IMR-90 (cell line): ENCODE measurements around the gene PACS1. TPM values are rescaled to one million over a fixed set of nuclear protein-coding genes. Genes with fewer than 3 reads are reported as not detected.

ENCODE experiments used
- ATAC-seq: fragments of 200-7000 bp; cut with Tn5 transposase; 2 replicates; pipeline ENCODE4 v1.9.1; 2020; ENCODE audit warnings: low read depth, mild to moderate bottlenecking, moderate library complexity
- BruUV-seq: library from RNA; stranded (reverse); fragments of 400-500 nt; replicated peaks from 2 replicates; lab custom pipeline; 2021; lab: Mats Ljungman, UMichigan
- CTCF ChIA-PET: fragments of 300-600 bp; formaldehyde crosslinking; extraction: SDS; loops from one replicate; lab custom pipeline; 2021; ENCODE audit warnings: antibody characterized with exemption; lab: Yijun Ruan, JAX
- POLR2A ChIA-PET: fragments of 300-600 bp; sonication (Branson Sonifier 250); formaldehyde crosslinking; loops from one replicate; lab custom pipeline; 2022; ENCODE audit warnings: antibody characterized with exemption; ENCODE audit not compliant: unreplicated experiment; lab: Charles Lee
- DNase-seq: peaks from one replicate; pipeline ENCODE4 v3.0.0; 2013
- H2AFZ ChIP-seq: replicated peaks from 2 replicates; pipeline ENCODE3; 2013; ENCODE audit warnings: low read length, mild to moderate bottlenecking; ENCODE audit not compliant: poor library complexity
- H2AK5ac ChIP-seq: 2 replicates; pipeline ENCODE4 v1.6.1; 2013; ENCODE audit warnings: low read depth, low read length, inconsistent platforms
- H2AK9ac ChIP-seq: replicated peaks from 2 replicates; pipeline ENCODE3; 2013; ENCODE audit warnings: mild to moderate bottlenecking, low read depth, low read length, moderate library complexity; ENCODE audit not compliant: poor library complexity
- H2BK120ac ChIP-seq: 2 replicates; pipeline ENCODE4 v1.6.1; 2013; ENCODE audit warnings: low read depth, low read length, inconsistent platforms
- H2BK15ac ChIP-seq: 3 replicates; pipeline ENCODE4 v1.6.1; 2013; ENCODE audit warnings: low read depth, low read length, inconsistent platforms
- H2BK20ac ChIP-seq: 2 replicates; pipeline ENCODE4 v1.6.1; 2013; ENCODE audit warnings: low read depth, mild to moderate bottlenecking, inconsistent platforms, low read length, moderate library complexity
- H2BK5ac ChIP-seq: 2 replicates; pipeline ENCODE4 v1.6.1; 2013; ENCODE audit warnings: mild to moderate bottlenecking, low read depth, low read length, inconsistent platforms; ENCODE audit not compliant: poor library complexity, severe bottlenecking
- H3K14ac ChIP-seq: replicated peaks from 2 replicates; pipeline ENCODE4 v1.6.1; 2013; ENCODE audit warnings: low read depth, low read length, inconsistent platforms
- H3K18ac ChIP-seq: 2 replicates; pipeline ENCODE4 v1.6.1; 2013; ENCODE audit warnings: low read depth, low read length, control low read depth
- H3K23ac ChIP-seq: 2 replicates; pipeline ENCODE4 v1.6.1; 2013; ENCODE audit warnings: low read depth, low read length, inconsistent platforms
- H3K27ac ChIP-seq: 2 replicates; pipeline ENCODE4 v1.5.1; 2013; ENCODE audit warnings: mild to moderate bottlenecking, control low read depth, low read length; ENCODE audit not compliant: insufficient read depth
- H3K27me3 ChIP-seq: 2 replicates; pipeline ENCODE4 v1.6.1; 2013; ENCODE audit warnings: low read length; ENCODE audit not compliant: control insufficient read depth, insufficient read depth
- H3K36me3 ChIP-seq: 2 replicates; pipeline ENCODE4 v1.6.1; 2013; ENCODE audit warnings: low read length, mixed read lengths; ENCODE audit not compliant: control insufficient read depth, insufficient read depth
- H3K4ac ChIP-seq: 2 replicates; pipeline ENCODE4 v1.6.1; 2013; ENCODE audit warnings: low read depth, low read length, inconsistent platforms
- H3K4me1 ChIP-seq: 2 replicates; pipeline ENCODE4 v1.6.1; 2013; ENCODE audit warnings: low read length, mixed read lengths; ENCODE audit not compliant: control insufficient read depth, insufficient read depth
- H3K4me2 ChIP-seq: 2 replicates; pipeline ENCODE4 v1.6.1; 2013; ENCODE audit warnings: low read depth, mild to moderate bottlenecking, control low read depth, low read length, moderate library complexity
- H3K4me3 ChIP-seq: 2 replicates; pipeline ENCODE4 v1.5.1; 2013; ENCODE audit warnings: low read depth, mild to moderate bottlenecking, control low read depth, low read length, moderate library complexity; ENCODE audit not compliant: insufficient read depth
- H3K56ac ChIP-seq: 2 replicates; pipeline ENCODE4 v1.6.1; 2013; ENCODE audit warnings: low read length, inconsistent platforms; ENCODE audit not compliant: insufficient read depth; ENCODE audit errors: extremely low read depth
- H3K79me1 ChIP-seq, 2 experiments: 2 replicates each; pipeline ENCODE4 v1.6.1; 2013; ENCODE audit warnings: low read length in 2 of 2, inconsistent platforms in 1 of 2, low read depth in 1 of 2
- H3K9ac ChIP-seq: 2 replicates; pipeline ENCODE4 v1.6.1; 2013; ENCODE audit warnings: low read depth, low read length, control low read depth
- H3K9me1 ChIP-seq: 2 replicates; pipeline ENCODE4 v1.6.1; 2013; ENCODE audit warnings: low read length, inconsistent platforms; ENCODE audit not compliant: insufficient read depth
- H3K9me3 ChIP-seq: 2 replicates; pipeline ENCODE4 v1.6.1; 2013; ENCODE audit warnings: low read length; ENCODE audit not compliant: control insufficient read depth, insufficient read depth
- H4K20me1 ChIP-seq: 2 replicates; pipeline ENCODE4 v1.6.1; 2013; ENCODE audit warnings: low read length, inconsistent platforms; ENCODE audit not compliant: insufficient read depth
- H4K5ac ChIP-seq: 2 replicates; pipeline ENCODE4 v1.6.1; 2013; ENCODE audit warnings: mild to moderate bottlenecking, low read depth, low read length, control low read depth
- H4K8ac ChIP-seq, 2 experiments: 2 replicates each; pipeline ENCODE4 v1.6.1; 2013; ENCODE audit warnings: low read depth in 2 of 2, low read length in 2 of 2, control low read depth in 1 of 2, inconsistent platforms in 1 of 2
- H4K91ac ChIP-seq: 2 replicates; pipeline ENCODE4 v1.6.1; 2013; ENCODE audit warnings: low read depth, low read length, inconsistent platforms; ENCODE audit not compliant: insufficient read depth
- BHLHE40 ChIP-seq: fragments of 150-350 bp; IDR thresholded peaks from 2 replicates; pipeline ENCODE4 v1.6.1; 2016; ENCODE audit warnings: mild to moderate bottlenecking, low read depth, low read length
- CEBPB ChIP-seq: IDR thresholded peaks from 2 replicates; pipeline ENCODE4 v1.6.1; 2012; ENCODE audit warnings: low read depth, low read length, improper control_type of control experiment
- CHD1 ChIP-seq: IDR thresholded peaks from 2 replicates; pipeline ENCODE4 v1.6.1; 2012; ENCODE audit warnings: low read depth, low read length, improper control_type of control experiment
- ELK1 ChIP-seq: fragments of 150-350 bp; IDR thresholded peaks from 2 replicates; pipeline ENCODE4 v1.6.1; 2016; ENCODE audit warnings: low read depth, mild to moderate bottlenecking, low read length, moderate library complexity, borderline replicate concordance
- FOS ChIP-seq: fragments of 150-350 bp; IDR thresholded peaks from 2 replicates; pipeline ENCODE4 v1.6.1; 2016; ENCODE audit warnings: low read depth, low read length
- MAFK ChIP-seq: IDR thresholded peaks from 2 replicates; pipeline ENCODE4 v1.6.1; 2012; ENCODE audit warnings: low read depth, low read length, improper control_type of control experiment
- MAZ ChIP-seq: IDR thresholded peaks from 2 replicates; pipeline ENCODE4 v1.6.1; 2012; ENCODE audit warnings: low read depth, mild to moderate bottlenecking, low read length, improper control_type of control experiment, moderate library complexity, borderline replicate concordance
- MXI1 ChIP-seq: IDR thresholded peaks from 2 replicates; pipeline ENCODE4 v1.6.1; 2012; ENCODE audit warnings: low read depth, mild to moderate bottlenecking, low read length, moderate library complexity, borderline replicate concordance
- NFE2L2 ChIP-seq: fragments of 150-350 bp; IDR thresholded peaks from 2 replicates; pipeline ENCODE4 v1.6.1; 2016; ENCODE audit warnings: low read depth, mild to moderate bottlenecking, low read length
- POLR2A ChIP-seq: IDR thresholded peaks from 2 replicates; pipeline ENCODE4 v1.6.1; 2012; ENCODE audit warnings: mild to moderate bottlenecking, low read depth, low read length
- RAD21 ChIP-seq: IDR thresholded peaks from 2 replicates; pipeline ENCODE4 v1.6.1; 2012; ENCODE audit warnings: low read length, improper control_type of control experiment
- RCOR1 ChIP-seq: IDR thresholded peaks from 2 replicates; pipeline ENCODE4 v1.6.1; 2012; ENCODE audit warnings: mild to moderate bottlenecking, low read length, improper control_type of control experiment; ENCODE audit not compliant: insufficient replicate concordance
- RFX5 ChIP-seq: IDR thresholded peaks from 2 replicates; pipeline ENCODE4 v1.8.0; 2012; ENCODE audit warnings: low read depth, mild to moderate bottlenecking, low read length, moderate library complexity
- SMC3 ChIP-seq: fragments of 150-350 bp; IDR thresholded peaks from 2 replicates; pipeline ENCODE4 v1.6.1; 2016; ENCODE audit warnings: low read depth, mild to moderate bottlenecking, antibody characterized with exemption, low read length, moderate library complexity
- WGBS, 2 experiments: methylation state at CpG; one replicate each; pipeline versions ENCODE4 v1.1.5 to v1.1.7; 2013; ENCODE audit warnings: missing lambda C conversion rate in 2 of 2; ENCODE audit not compliant: insufficient read length in 1 of 2; ENCODE audit errors: extremely low coverage in 2 of 2; 5-methylcytosine and 5-hydroxymethylcytosine counted together
- dilution Hi-C: fragments of 300-500 bp; cut with HindIII; formaldehyde crosslinking; loops from one replicate; pipeline ENCODE4 v1.14.3; 2018; ENCODE audit warnings: low sequenced_read_pairs; ENCODE audit not compliant: unreplicated experiment
- in situ Hi-C: fragments of 300-500 bp; cut with MboI; formaldehyde crosslinking; loops from 3 replicates; pipeline ENCODE4 v1.14.3; 2019; ENCODE audit warnings: low sequenced_read_pairs, inconsistent platforms, mixed read lengths
- intact Hi-C: fragments of 100-400 bp; cut with micrococcal nuclease; formaldehyde crosslinking; loops from 2 replicates; pipeline ENCODE4 v1.10.0; 2022
- polyA plus RNA-seq, 3 experiments: library from polyadenylated mRNA; depleted of rRNA; stranded (reverse); fragments of >200 nt; gene quantifications; 2 replicates each; pipeline ENCODE4 v1.2.3, GENCODE V29; 2012; ENCODE audit warnings: low replicate concordance in 1 of 3
- total RNA-seq: library from RNA; depleted of rRNA; stranded (reverse); fragments of >200 nt; gene quantifications from 2 replicates; pipeline ENCODE4 v1.2.3, GENCODE V29; 2012
- TF ChIP-seq, protein P1 (sequence below): fragments of 150-350 bp; IDR thresholded peaks from 2 replicates; pipeline ENCODE4 v1.6.1; 2017; ENCODE audit warnings: mild to moderate bottlenecking, antibody characterized with exemption, low read length, low read depth
- TF ChIP-seq, protein P2 (sequence below): conservative IDR thresholded peaks from 2 replicates; pipeline ENCODE4 v1.5.1; 2012; ENCODE audit warnings: mild to moderate bottlenecking, low read depth, low read length, improper control_type of control experiment

PACS1 gene
- total and polyA plus RNA-seq, 2 of the 4 experiments (the other 2 are of a cell fraction), result 7.3 to 32.0 TPM

GRCh38 chr11:66233301-66233700 is 163.2 kb downstream of the PACS1 start:
- H3K27ac ChIP-seq, result no peak overlapping the region
- H3K27me3 ChIP-seq, result no peaks in the 10 kb centered on the region
- CTCF ChIA-PET, result no interaction called here
- no peaks in the 10 kb centered on the region for H4K20me1 ChIP-seq
- peaks cover 61% of the 10 kb centered on the region for H3K36me3 ChIP-seq
- intact Hi-C loops, result no loop called here
- in situ Hi-C loops, result no loop called here
- no peak overlapping the region for H2AFZ ChIP-seq
- no peak overlapping the region for H3K4me2 ChIP-seq
- no peaks in the 10 kb centered on the region for H3K9me1 ChIP-seq
- H3K4ac ChIP-seq, result no peak overlapping the region
- H3K79me1 ChIP-seq, result no peaks in the 10 kb centered on the region
- 100% methylated on average over 3 of the region's 5 CpGs; no CpG with 5 or more reads in 1 of the 2 experiments for WGBS, 2 experiments
- H3K4me1 ChIP-seq, result no peaks in the 10 kb centered on the region
- no peak for TF ChIP-seq NFE2L2
- TF ChIP-seq RCOR1, result no peak
- TF ChIP-seq, protein P1, sequence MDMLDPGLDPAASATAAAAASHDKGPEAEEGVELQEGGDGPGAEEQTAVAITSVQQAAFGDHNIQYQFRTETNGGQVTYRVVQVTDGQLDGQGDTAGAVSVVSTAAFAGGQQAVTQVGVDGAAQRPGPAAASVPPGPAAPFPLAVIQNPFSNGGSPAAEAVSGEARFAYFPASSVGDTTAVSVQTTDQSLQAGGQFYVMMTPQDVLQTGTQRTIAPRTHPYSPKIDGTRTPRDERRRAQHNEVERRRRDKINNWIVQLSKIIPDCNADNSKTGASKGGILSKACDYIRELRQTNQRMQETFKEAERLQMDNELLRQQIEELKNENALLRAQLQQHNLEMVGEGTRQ, result no peak
- no peak for TF ChIP-seq MAZ
- no peak for TF ChIP-seq MAFK
- no peak for TF ChIP-seq BHLHE40
- TF ChIP-seq, protein P2, sequence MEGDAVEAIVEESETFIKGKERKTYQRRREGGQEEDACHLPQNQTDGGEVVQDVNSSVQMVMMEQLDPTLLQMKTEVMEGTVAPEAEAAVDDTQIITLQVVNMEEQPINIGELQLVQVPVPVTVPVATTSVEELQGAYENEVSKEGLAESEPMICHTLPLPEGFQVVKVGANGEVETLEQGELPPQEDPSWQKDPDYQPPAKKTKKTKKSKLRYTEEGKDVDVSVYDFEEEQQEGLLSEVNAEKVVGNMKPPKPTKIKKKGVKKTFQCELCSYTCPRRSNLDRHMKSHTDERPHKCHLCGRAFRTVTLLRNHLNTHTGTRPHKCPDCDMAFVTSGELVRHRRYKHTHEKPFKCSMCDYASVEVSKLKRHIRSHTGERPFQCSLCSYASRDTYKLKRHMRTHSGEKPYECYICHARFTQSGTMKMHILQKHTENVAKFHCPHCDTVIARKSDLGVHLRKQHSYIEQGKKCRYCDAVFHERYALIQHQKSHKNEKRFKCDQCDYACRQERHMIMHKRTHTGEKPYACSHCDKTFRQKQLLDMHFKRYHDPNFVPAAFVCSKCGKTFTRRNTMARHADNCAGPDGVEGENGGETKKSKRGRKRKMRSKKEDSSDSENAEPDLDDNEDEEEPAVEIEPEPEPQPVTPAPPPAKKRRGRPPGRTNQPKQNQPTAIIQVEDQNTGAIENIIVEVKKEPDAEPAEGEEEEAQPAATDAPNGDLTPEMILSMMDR, result no peak
- TF ChIP-seq RAD21, result no peak
- no peak for TF ChIP-seq MXI1
- TF ChIP-seq ELK1, result no peak
- TF ChIP-seq CEBPB, result no peak
- TF ChIP-seq FOS, result no peak
- no peak for TF ChIP-seq CHD1
- no peak for TF ChIP-seq POLR2A
- TF ChIP-seq RFX5, result no peak
- TF ChIP-seq SMC3, result no peak
- H2AK5ac ChIP-seq, result no peak overlapping the region
- POLR2A ChIA-PET, result no interaction called here
- no peak overlapping the region for H4K91ac ChIP-seq
- no peak overlapping the region for H2BK5ac ChIP-seq
- H2BK20ac ChIP-seq, result no peak overlapping the region
- dilution Hi-C loops, result no loop called here
- H3K18ac ChIP-seq, result no peak overlapping the region
- no TSS peak for BruUV-seq
- no peak overlapping the region for H4K5ac ChIP-seq
- no peak overlapping the region for H3K9ac ChIP-seq
- no peak overlapping the region for H3K4me3 ChIP-seq
- H3K14ac ChIP-seq, result no peak overlapping the region
- no peak overlapping the region for H3K23ac ChIP-seq
- no peak overlapping the region for H4K8ac ChIP-seq
- ATAC-seq (no peak), DNase-seq (no peak)
- no peak overlapping the region for H2BK15ac ChIP-seq
- no peak overlapping the region for H3K56ac ChIP-seq
- H3K9me3 ChIP-seq, result no peaks in the 10 kb centered on the region
- no peak overlapping the region for H2AK9ac ChIP-seq
- no peak overlapping the region for H2BK120ac ChIP-seq
